Heart left ventricle (tissue), 16 donors: ENCODE measurements around the gene TMEM266. TPM values are rescaled to one million over a fixed set of nuclear protein-coding genes. Genes with fewer than 3 reads are reported as not detected.

Experiments
- ATAC-seq, 4 donors: fragments of 200-7000 bp; cut with Tn5 transposase; one replicate each; pipeline ENCODE4 v1.9.1; 2020 to 2022; ENCODE audit warnings: moderate library complexity in 4 of 4, mild to moderate bottlenecking in 3 of 4, moderate number of reproducible peaks in 1 of 4
- DNase-seq, 5 donors: peaks; one replicate each; pipeline ENCODE4 v3.0.0-alpha.2; 2020
- H3K27ac ChIP-seq, 12 donors: fragments of 200-600 bp; sonication (generic) in 4 of 12; one replicate each; pipeline versions ENCODE4 v1.5.0 to v1.8.0; 2016 to 2022; ENCODE audit warnings: mild to moderate bottlenecking in 2 of 12
- H3K27me3 ChIP-seq, 9 donors: fragments of 200-600 bp; sonication (generic) in 2 of 9; one replicate each; pipeline versions ENCODE4 v1.5.1 to v1.8.0; 2016 to 2022; ENCODE audit warnings: mild to moderate bottlenecking in 3 of 9
- H3K36me3 ChIP-seq, 9 donors: fragments of 200-600 bp; sonication (generic) in 2 of 9; one replicate each; pipeline versions ENCODE4 v1.5.0 to v1.8.0; 2018 to 2022; ENCODE audit warnings: mild to moderate bottlenecking in 2 of 9
- H3K4me1 ChIP-seq, 12 donors: fragments of 200-600 bp; sonication (generic) in 4 of 12; one replicate each; pipeline versions ENCODE4 v1.5.0 to v1.8.0; 2016 to 2022; ENCODE audit warnings: mild to moderate bottlenecking in 3 of 12
- H3K4me3 ChIP-seq, 12 donors: fragments of 200-600 bp; sonication (generic) in 4 of 12; one replicate each; pipeline versions ENCODE4 v1.5.0 to v1.8.0; 2017 to 2022; ENCODE audit warnings: mild to moderate bottlenecking in 9 of 12, moderate library complexity in 4 of 12
- H3K9me3 ChIP-seq, 12 donors: fragments of 200-600 bp; sonication (generic) in 4 of 12; one replicate each; pipeline versions ENCODE4 v1.5.0 to v1.8.0; 2016 to 2022; ENCODE audit warnings: mild to moderate bottlenecking in 1 of 12
- CTCF ChIP-seq, 12 donors: fragments of 200-600 bp; sonication (generic) in 4 of 12; IDR thresholded peaks; one replicate each; pipeline versions ENCODE4 v1.5.0 to v1.8.0; 2018 to 2022; ENCODE audit warnings: antibody characterized with exemption in 12 of 12, mild to moderate bottlenecking in 5 of 12
- POLR2A ChIP-seq, 2 donors: fragments of 450-650 bp; IDR thresholded peaks; one replicate each; pipeline ENCODE4 v1.6.1; 2017; ENCODE audit warnings: antibody characterized with exemption in 2 of 2, mild to moderate bottlenecking in 2 of 2, moderate library complexity in 2 of 2
- WGBS, 4 donors: extraction: QIAGEN DNeasy Blood & Tissue Kit in 2 of 4; methylation state at CpG; one replicate each; pipeline versions ENCODE4 v1.1.5 to v1.1.7; 2013 to 2018; 5-methylcytosine and 5-hydroxymethylcytosine counted together
- intact Hi-C, 10 donors: fragments of 100-400 bp; cut with DNase I; formaldehyde crosslinking; loops; one replicate each; pipeline versions ENCODE4 v1.11.1 to v1.14.2; 2022
- polyA plus RNA-seq, 2 donors: library from polyadenylated mRNA; stranded (reverse); fragments of 200-250 nt; gene quantifications; one replicate each; pipeline ENCODE4 v1.2.3, GENCODE V29; 2013
- total RNA-seq, 9 donors: library from RNA; depleted of rRNA in 2 of 9; stranded (reverse); fragments of >200 nt in 2 of 9; fragmentation: NEBNext Ultra II Directional in 3 of 9; extraction: Animal tissue kit (Norgen Biotek cat#: 25700) in 3 of 9; gene quantifications; one replicate each; pipeline versions ENCODE4 v1.1.0 to v1.2.4, GENCODE V29; 2016 to 2023
- donor health status: ischemic (EF 13 %, LVEDD 7.1; RV severe dilation, severe dysfunction).
- donor health status: healthy with polysubstance abuse.
- donor health status: DM: no; HTN: yes; CAD: no.
- donor health status: DM: no; HTN: no; CAD: no.
- donor health status: ischemic (EF 25% LVEDD 6.9; RV normal size, moderate dysfunction).
- donor health status: ischemic (EF 25% LVEDD 5.7; RV mildly dilated, moderate dysfunction).
- donor health status: healthy.
- donor health status: DM: yes; HTN: yes; CAD: no.
- donor health status: ischemic (EF 35%, LVEDD 5.7; RV mildly dilated, moderate dysfunction).
- donor health status: nonischemic (EF 11% LVEDD 7.7; RV severe dilation, severe dysfunction).
- donor health status: DM: yes; HTN: yes; CAD: no.
- donor health status: PGD.
- donor health status: ischemic (EF 29% LVEDD 5.4; RV normal size, mild dysfunction).
- donor health status: nonischemic (EF 23%, LVEDD 6.1; RV moderate dilation, normal function).

The TMEM266 gene
- total and polyA plus RNA-seq, 11 donors: 0.03 to 0.38 (median 0.28) TPM; not detected in 6

- peaks cover 0 to 23% (median 10%) of the 10 kb centered on the region in 12 donors for H3K4me1 ChIP-seq
- peak in 1 of 5 donors; percentile 60 for DNase-seq
- H3K27me3 ChIP-seq: peaks cover 0 to 23% (median 0%) of the 10 kb centered on the region in 9 donors
- peak overlapping the region in 3 of 12 donors; percentile 8 to 39 (median 10) for H3K27ac ChIP-seq
- peak overlapping the region in 1 of 12 donors; percentile 3 for H3K4me3 ChIP-seq
- peak; percentile 43 to 68 (median 64) for ATAC-seq
- 24 to 45% (median 35%) methylated on average over 6 to 7 of the region's 7 CpGs for WGBS, 4 donors
- intact Hi-C loops: no loop called here
- H3K36me3 ChIP-seq: no peaks in the 10 kb centered on the region
- H3K9me3 ChIP-seq: no peaks in the 10 kb centered on the region
- TF ChIP-seq CTCF (IDR thresholded peaks at IDR 0.05) (no peak), POLR2A (IDR thresholded peaks at IDR 0.05) (no peak)
Measured at GRCh38 chr15:76150513-76150912, 90.7 kb downstream of the TMEM266 start.

- no peaks in the 10 kb centered on the region for H3K36me3 ChIP-seq
- DNase-seq (peak; percentile 54 to 82 (median 68)), ATAC-seq (peak; percentile 68 to 88 (median 83))
- H3K27ac ChIP-seq: peak overlapping the region in 3 of 12 donors; percentile 8 to 39 (median 10)
- peaks cover 0 to 23% (median 10%) of the 10 kb centered on the region in 12 donors for H3K4me1 ChIP-seq
- WGBS, 4 donors: 17 to 21% (median 19%) methylated on average over 9 of the region's 9 CpGs
- H3K27me3 ChIP-seq: peaks cover 0 to 18% (median 0%) of the 10 kb centered on the region in 9 donors
- TF ChIP-seq CTCF (IDR thresholded peaks at IDR 0.05) (peak; percentile 79 to 92 (median 86)), POLR2A (IDR thresholded peaks at IDR 0.05) (no peak)
- intact Hi-C loops: no loop called here
- H3K9me3 ChIP-seq: no peaks in the 10 kb centered on the region
- peak overlapping the region in 1 of 12 donors; percentile 3 for H3K4me3 ChIP-seq
Measured at GRCh38 chr15:76150971-76151598, 91.3 kb downstream of the TMEM266 start.

GRCh38 chr15:76151599-76151974 lies 91.8 kb downstream of the TMEM266 start:
- Histone ChIP-seq H3K9me3 (no peaks in the 10 kb centered on the region), H3K36me3 (no peaks in the 10 kb centered on the region), H3K4me1 (peaks cover 0 to 23% (median 10%) of the 10 kb centered on the region in 12 donors), H3K27me3 (peaks cover 0 to 13% (median 0%) of the 10 kb centered on the region in 9 donors), H3K4me3 (no peak overlapping the region), H3K27ac (no peak overlapping the region)
- 86 to 91% (median 87%) methylated on average over 6 to 8 of the region's 8 CpGs for WGBS, 4 donors
- no peak for DNase-seq
- ATAC-seq: no peak
- TF ChIP-seq CTCF (IDR thresholded peaks at IDR 0.05) (no peak), POLR2A (IDR thresholded peaks at IDR 0.05) (no peak)
- intact Hi-C loops: no loop called here

GRCh38 chr15:76152197-76152596 lies 92.4 kb downstream of the TMEM266 start:
- H3K27me3 ChIP-seq: peaks cover 0 to 7% (median 0%) of the 10 kb centered on the region in 9 donors
- peaks cover 0 to 23% (median 10%) of the 10 kb centered on the region in 12 donors for H3K4me1 ChIP-seq
- DNase-seq (no peak), ATAC-seq (no peak)
- WGBS, 4 donors: 85 to 87% (median 86%) methylated on average over 7 of the region's 7 CpGs
- no peaks in the 10 kb centered on the region for H3K9me3 ChIP-seq
- H3K36me3 ChIP-seq: no peaks in the 10 kb centered on the region
- H3K4me3 ChIP-seq: no peak overlapping the region
- no peak for TF ChIP-seq POLR2A (IDR thresholded peaks at IDR 0.05)
- TF ChIP-seq CTCF (IDR thresholded peaks at IDR 0.05): no peak
- intact Hi-C loops: no loop called here
- H3K27ac ChIP-seq: no peak overlapping the region
